Measurements from ENCODE around the gene UCKL1.

Gene UCKL1

GRCh38 chr20:63908008-63908682 is 48.1 kb downstream of the UCKL1 start:
- H3K4me1 ChIP-seq (ENCODE audit: control insufficient read depth, low read length): peaks cover 7% of the 10 kb centered on the region; the same call in 1 of the 2 replicates
- H3K4me2 ChIP-seq (ENCODE audit: low read length): no peak overlapping the region
- peaks cover 2% of the 10 kb centered on the region; the same call in 1 of the 2 replicates for H3K36me3 ChIP-seq (ENCODE audit: control insufficient read depth, low read length)
- peaks cover 8% of the 10 kb centered on the region; the same call in 1 of the 2 replicates for H4K20me1 ChIP-seq (ENCODE audit: control insufficient read depth, insufficient read depth, low read depth, low read length)
- H3F3A ChIP-seq (ENCODE audit: control insufficient read depth, insufficient read depth): no peaks in the 10 kb centered on the region
- peaks cover 96% of the 10 kb centered on the region for H3K79me2 ChIP-seq (ENCODE audit: control insufficient read depth, low read length)
- no peaks in the 10 kb centered on the region for H3K9me2 ChIP-seq (replicated peaks; ENCODE audit: control insufficient read depth, low read length)
- no peaks in the 10 kb centered on the region for H3K27me3 ChIP-seq (ENCODE audit: control insufficient read depth, low read length)
- no peak overlapping the region for H3K27ac ChIP-seq (ENCODE audit: low read depth, low read length)
- H3K9me3 ChIP-seq (ENCODE audit: control insufficient read depth, insufficient read depth, low read length): no peaks in the 10 kb centered on the region
- no peak for TF ChIP-seq CTCF (IDR thresholded peaks at IDR 0.05; ENCODE audit: low read depth, low read length, poor library complexity, severe bottlenecking)
- no peak for TF ChIP-seq EZH2phosphoT487 (IDR thresholded peaks at IDR 0.05; ENCODE audit: borderline replicate concordance, low read length)
- no peak overlapping the region for H3K4me3 ChIP-seq (ENCODE audit: low read length)

GRCh38 chr20:63903796-63904561 is 52.2 kb downstream of the UCKL1 start:
- no peak overlapping the region for H3K27ac ChIP-seq (ENCODE audit: low read depth, low read length)
- no peak overlapping the region for H3K4me3 ChIP-seq (ENCODE audit: low read length)
- H3K36me3 ChIP-seq (ENCODE audit: control insufficient read depth, low read length): peaks cover 8% of the 10 kb centered on the region; the same call in 1 of the 2 replicates
- no peaks in the 10 kb centered on the region for H3K27me3 ChIP-seq (ENCODE audit: control insufficient read depth, low read length)
- H3K9me3 ChIP-seq (ENCODE audit: control insufficient read depth, insufficient read depth, low read length): no peaks in the 10 kb centered on the region
- no peaks in the 10 kb centered on the region for H3F3A ChIP-seq (ENCODE audit: control insufficient read depth, insufficient read depth)
- H3K4me1 ChIP-seq (ENCODE audit: control insufficient read depth, low read length): peaks cover 11% of the 10 kb centered on the region
- H3K4me2 ChIP-seq (ENCODE audit: low read length): no peak overlapping the region
- no peaks in the 10 kb centered on the region for H3K9me2 ChIP-seq (replicated peaks; ENCODE audit: control insufficient read depth, low read length)
- TF ChIP-seq EZH2phosphoT487 (IDR thresholded peaks at IDR 0.05; ENCODE audit: borderline replicate concordance, low read length) (no peak), CTCF (IDR thresholded peaks at IDR 0.05; ENCODE audit: low read depth, low read length, poor library complexity, severe bottlenecking) (no peak)
- peaks cover 95% of the 10 kb centered on the region for H3K79me2 ChIP-seq (ENCODE audit: control insufficient read depth, low read length)
- H4K20me1 ChIP-seq (ENCODE audit: control insufficient read depth, insufficient read depth, low read depth, low read length): peaks cover 18% of the 10 kb centered on the region

GRCh38 chr20:63900413-63900812 is 55.8 kb downstream of the UCKL1 start:
- H3K9me2 ChIP-seq (replicated peaks; ENCODE audit: control insufficient read depth, low read length): no peaks in the 10 kb centered on the region
- no peak overlapping the region for H3K4me2 ChIP-seq (ENCODE audit: low read length)
- TF ChIP-seq EZH2phosphoT487 (IDR thresholded peaks at IDR 0.05; ENCODE audit: borderline replicate concordance, low read length) (no peak), CTCF (IDR thresholded peaks at IDR 0.05; ENCODE audit: low read depth, low read length, poor library complexity, severe bottlenecking) (no peak)
- peaks cover 34% of the 10 kb centered on the region for H4K20me1 ChIP-seq (ENCODE audit: control insufficient read depth, insufficient read depth, low read depth, low read length)
- H3K9me3 ChIP-seq (ENCODE audit: control insufficient read depth, insufficient read depth, low read length): no peaks in the 10 kb centered on the region
- peaks cover 28% of the 10 kb centered on the region for H3K4me1 ChIP-seq (ENCODE audit: control insufficient read depth, low read length)
- H3F3A ChIP-seq (ENCODE audit: control insufficient read depth, insufficient read depth): peaks cover 7% of the 10 kb centered on the region
- H3K4me3 ChIP-seq (ENCODE audit: low read length): no peak overlapping the region
- H3K79me2 ChIP-seq (ENCODE audit: control insufficient read depth, low read length): peaks cover 97% of the 10 kb centered on the region
- H3K27me3 ChIP-seq (ENCODE audit: control insufficient read depth, low read length): no peaks in the 10 kb centered on the region
- H3K27ac ChIP-seq (ENCODE audit: low read depth, low read length): no peak overlapping the region
- peaks cover 27% of the 10 kb centered on the region for H3K36me3 ChIP-seq (ENCODE audit: control insufficient read depth, low read length)

Measured in DOHH2 (cell line).